Stimulated activated CD8-positive, alpha-beta memory T cell treated with anti-CD3 and anti-CD28 coated beads, Interleukin-12 subunit alpha, Interleukin-12 subunit beta, amount 100 ng/mL, for 24 hours (primary cell): Measurements from ENCODE around the gene GRP.

ENCODE experiments used
- DNase-seq: peaks from one replicate; pipeline ENCODE4 v3.0.0-alpha.2; 2020; ENCODE audit errors: extremely low read depth

GRP gene

GRCh38 chr18:59219672-59220163 lies at the start of gene GRP:
Gene GRP, plus strand, starts transcription at chr18:59220158. Its CDS starts 108 bp downstream, at chr18:59220266.
- DNase-seq = no peak

DNA sequence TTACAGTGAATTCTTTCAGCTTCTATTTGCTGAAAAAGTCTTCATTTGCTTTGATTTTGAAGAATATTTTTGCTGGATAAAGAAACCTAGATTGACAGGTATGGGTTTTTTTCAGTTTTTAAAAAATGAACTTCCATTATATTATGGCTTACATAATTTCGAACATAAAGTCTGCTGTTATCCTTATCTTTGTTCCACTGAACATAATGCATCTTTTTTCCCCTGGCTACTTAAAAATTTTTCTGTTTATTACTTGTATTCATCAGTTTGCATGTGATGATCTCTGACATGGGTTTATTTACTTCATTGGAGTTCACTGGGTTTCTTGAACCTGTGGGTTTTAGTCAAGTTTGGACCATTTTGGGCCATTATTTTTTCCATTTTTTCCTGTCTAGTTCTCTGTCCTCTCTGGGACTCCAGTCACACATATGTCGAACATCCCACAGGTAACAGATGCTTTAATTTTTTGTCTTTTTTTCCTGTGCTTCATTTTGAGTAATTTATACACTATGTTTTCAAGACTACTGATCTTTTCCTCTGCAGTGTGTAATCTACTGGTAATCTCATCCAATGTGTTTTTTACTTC lies 47.2 kb upstream of the GRP start:
- no peak for DNase-seq

DNA sequence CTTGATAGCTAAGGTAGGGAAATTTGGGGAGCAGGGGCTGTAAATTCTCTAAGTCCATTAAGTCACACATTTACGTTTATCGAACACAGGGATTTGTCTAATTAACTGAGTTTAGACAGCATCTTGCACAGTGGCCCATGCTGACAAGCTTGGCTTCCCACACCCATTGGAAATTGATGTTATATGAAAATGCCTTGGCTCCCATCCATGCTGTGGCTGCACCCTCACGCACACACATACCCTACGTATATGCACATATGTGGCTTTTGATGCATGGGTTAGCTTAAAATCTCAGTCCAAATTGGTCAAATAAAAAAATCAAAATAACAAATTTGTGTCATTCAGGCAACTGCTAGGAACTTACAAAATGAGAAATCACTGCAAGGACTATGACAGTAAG lies 42.5 kb upstream of the GRP start:
- no peak for DNase-seq

DNA sequence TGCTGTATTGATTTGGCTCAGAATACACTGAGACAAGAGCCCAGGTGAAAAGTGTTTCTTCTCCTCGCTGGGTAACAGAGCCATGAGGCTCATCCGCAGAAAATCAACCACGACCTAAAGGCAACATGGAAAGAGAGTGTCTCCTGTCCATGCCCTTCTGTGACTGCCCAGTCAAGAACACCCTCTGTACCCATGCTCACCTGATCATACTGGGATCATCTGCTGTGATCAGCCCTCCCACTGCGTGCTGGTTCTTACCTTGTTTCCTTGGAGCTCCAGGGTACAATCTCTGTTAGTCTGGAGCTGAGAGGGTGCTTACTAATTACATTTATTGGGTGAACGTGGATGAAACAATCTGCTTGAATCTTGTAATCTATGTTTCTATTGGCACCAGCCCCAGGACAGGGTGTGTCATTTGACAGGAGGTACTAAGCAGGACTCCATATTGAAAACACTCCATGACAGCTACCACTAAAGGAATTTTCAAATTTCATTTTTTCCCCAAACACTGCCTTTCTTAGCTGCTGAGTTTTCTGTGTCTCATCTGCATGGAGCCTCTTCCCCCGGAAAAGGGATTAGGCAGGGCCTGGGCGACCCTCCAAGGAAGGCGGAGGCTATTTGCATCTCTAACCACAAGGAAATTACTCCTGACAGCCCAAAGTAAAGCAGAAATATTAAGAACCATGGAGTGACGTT lies 39.7 kb upstream of the GRP start:
- no peak for DNase-seq

- no peak for DNase-seq
Measured at GRCh38 chr18:59182673-59183072, 37.3 kb upstream of the GRP start.

GRCh38 chr18:59189008-59189407 lies 30.9 kb upstream of the GRP start:
- DNase-seq = no peak

GRCh38 chr18:59189746-59190145 lies 30.2 kb upstream of the GRP start:
- no peak for DNase-seq

DNA sequence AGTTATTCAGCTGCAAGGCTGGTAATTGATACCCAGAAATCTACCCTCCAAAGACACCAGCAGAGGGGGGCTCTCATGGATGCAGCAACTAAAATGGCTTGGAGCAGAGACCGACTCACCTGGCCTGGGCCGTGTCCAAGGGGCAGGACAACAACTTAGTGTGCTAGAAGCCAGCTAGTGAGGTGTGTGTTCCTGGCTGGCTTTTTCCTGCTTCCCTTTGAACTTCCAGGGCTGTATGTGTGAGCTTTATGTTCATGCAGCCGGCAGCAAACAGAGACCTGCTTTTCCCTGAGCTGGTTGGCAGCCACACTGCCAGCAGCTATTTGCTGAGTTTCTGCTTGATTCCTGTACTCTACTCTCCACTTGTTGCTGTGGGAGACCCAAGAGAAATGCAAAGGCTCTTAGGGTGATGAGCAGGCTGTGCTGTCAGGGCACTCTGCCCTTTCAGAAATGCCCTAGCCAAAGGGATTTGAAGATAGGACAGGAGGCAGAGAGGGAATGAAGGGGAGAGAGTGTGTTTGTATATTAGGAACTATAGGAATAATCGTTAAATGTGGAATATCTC lies 23.7 kb upstream of the GRP start:
- DNase-seq = no peak

GRCh38 chr18:59197636-59198035 lies 22.3 kb upstream of the GRP start:
- DNase-seq = no peak

DNA sequence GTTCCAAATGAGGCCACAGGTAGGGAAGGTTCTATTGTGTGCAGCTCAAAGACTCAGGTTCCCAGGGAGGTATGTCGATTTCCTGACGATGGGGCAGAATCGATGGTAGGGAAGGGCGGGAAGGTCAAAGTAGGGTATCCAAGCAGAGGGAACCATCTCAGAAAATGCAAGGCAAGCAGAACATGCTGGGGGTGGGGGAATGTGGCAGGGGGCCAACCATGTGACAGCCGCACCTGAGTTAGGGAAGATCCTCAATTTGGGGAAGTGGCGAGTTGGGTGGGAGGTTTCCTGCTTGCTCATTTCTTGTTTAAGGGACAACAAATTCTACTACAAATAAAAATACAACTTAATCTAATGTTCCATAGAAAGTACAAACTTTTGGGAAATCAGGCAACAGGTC lies 21.7 kb upstream of the GRP start:
- DNase-seq = no peak

- DNase-seq = no peak
Measured at GRCh38 chr18:59200787-59201186, 19.2 kb upstream of the GRP start.

DNA sequence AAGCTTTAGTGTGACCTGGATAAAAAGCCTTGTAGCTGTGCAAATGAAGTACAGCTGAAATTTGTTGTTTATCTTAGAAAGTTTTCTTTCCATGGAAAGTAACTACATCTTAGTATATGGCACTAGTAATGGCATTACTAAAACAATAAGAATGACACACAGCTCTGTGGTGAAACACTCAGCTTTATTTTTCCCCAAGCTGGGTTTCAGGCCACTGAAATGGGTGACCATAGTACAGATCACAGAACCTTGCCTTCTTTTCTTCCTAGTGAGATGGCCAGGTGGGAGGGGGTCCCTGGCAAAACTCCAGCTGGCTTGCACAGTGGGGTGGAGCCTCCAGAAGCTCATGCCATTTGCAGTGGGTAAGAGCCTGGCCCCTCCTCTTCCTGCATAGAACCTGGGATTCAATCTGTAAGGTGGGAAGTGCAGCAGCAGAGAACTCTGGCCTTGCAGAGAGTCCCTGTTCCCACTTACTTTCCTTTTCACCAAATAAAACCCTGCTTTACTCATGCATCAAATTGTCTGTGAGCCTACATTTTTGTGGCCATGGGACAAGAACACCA lies 17.6 kb upstream of the GRP start:
- DNase-seq = no peak

GRCh38 chr18:59207506-59207905 lies 12.5 kb upstream of the GRP start:
- DNase-seq = no peak

GRCh38 chr18:59208602-59209125 lies 11.3 kb upstream of the GRP start:
- DNase-seq = no peak

GRCh38 chr18:59210299-59210698 lies 9.7 kb upstream of the GRP start:
- DNase-seq = no peak

GRCh38 chr18:59211629-59212028 lies 8.3 kb upstream of the GRP start:
- no peak for DNase-seq

GRCh38 chr18:59218018-59218417 lies 1.9 kb upstream of the GRP start:
- DNase-seq = no peak

GRCh38 chr18:59220164-59220783 lies 316 bp downstream of the GRP start:
- DNase-seq = no peak

DNA sequence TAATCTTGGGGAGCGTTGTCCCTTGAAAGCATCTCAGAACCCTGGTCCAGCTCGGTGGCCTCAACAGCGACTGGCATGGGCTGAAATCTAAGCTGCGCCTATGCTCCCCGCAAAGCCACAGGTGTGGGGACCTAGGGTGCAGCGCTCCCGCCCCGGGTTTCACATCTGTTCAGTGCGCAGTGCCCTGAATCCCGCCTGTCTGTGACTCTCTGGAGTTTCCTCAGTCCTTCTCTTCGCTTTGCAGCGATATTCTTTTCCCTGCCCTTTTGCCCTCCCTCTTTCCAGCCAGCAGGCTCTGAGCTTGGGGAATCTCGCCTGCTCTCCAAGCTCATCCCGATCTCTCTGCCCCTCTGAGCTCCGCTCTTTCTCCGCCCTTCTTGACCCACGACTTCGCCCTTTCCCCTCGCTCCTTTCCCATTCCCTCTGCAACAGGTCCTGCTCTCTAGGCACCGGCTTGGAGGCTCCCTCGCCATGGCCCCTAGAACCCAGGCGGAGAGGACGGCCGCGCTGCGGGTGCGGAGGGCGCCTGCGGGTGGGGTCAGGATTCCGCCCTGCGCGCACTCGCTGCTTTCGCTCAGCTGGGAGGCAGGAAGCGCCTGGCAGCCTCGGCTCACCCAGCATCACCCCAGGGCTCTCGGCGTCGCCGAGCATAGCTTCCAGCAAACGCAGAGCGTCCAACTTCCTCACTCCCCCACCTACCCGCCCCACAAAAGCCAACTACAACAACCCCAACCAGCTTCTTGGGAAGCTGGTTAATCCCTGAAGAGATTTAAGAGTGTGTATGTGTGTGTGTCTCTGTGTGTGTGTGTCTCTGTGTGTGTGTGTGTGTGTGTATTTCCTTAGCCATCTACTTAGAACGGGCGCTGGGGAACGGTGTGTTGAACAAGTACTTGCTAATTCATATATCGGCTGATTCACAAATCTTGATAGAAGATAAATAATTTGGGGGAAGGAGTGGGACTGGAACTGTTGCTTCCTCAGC lies 1.1 kb downstream of the GRP start:
- DNase-seq = no peak

DNA sequence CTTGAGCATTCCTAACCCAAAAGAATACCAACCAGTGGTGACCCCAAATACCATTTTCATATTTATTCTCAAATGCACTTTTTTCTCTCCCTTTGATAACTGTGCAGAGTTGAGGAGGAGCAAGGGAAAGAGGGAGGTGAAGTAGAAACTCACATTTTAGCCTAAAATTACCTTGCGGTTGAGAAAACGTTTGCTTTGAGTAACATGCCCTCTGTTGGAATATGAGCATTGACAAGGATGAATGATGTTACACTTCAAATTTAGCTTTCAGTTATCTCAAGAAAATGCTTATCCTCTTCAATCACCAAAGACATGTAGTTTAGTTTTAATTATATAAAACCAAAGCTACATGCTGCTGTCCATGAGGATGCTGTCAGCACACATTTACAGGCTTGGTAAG lies 2.4 kb downstream of the GRP start:
- no peak for DNase-seq

- no peak for DNase-seq
Measured at GRCh38 chr18:59228351-59228750, 8.4 kb downstream of the GRP start.
